DMS153 treated with DMSO at 0.1 percent for 48 hours (cell line): Measurements from ENCODE around the gene ZNF496.
"Not testable (repeated sequence)": the region's sequence is repeated elsewhere in the genome, so short reads cannot be mapped to it uniquely, and the experiment has no call there.

ENCODE experiments used
- DNase-seq: peaks from one replicate; lab custom pipeline; 2025; ENCODE audit not compliant: unreplicated experiment; lab: John Stamatoyannopoulos, UW

The ZNF496 gene

DNA sequence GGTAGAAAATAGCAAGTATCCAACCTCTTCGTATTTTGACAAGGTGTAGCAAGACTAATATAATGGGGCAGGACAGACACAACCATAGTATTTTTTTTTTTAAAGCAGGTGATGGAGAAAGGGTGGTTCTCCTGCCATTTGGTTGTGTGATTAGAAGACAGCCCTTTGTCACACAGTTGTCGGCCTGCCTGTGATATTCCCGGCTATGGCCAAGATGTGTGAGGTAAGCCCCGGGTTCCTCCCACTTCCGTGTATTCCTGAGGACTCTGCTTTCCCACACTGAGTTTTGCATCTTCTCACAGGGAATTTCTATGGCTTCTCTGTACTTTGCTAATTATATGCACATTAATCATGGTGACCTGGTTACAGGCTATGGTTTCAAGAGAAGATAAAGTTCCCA is 35.9 kb downstream of the ZNF496 start:
- no peak for DNase-seq

DNA sequence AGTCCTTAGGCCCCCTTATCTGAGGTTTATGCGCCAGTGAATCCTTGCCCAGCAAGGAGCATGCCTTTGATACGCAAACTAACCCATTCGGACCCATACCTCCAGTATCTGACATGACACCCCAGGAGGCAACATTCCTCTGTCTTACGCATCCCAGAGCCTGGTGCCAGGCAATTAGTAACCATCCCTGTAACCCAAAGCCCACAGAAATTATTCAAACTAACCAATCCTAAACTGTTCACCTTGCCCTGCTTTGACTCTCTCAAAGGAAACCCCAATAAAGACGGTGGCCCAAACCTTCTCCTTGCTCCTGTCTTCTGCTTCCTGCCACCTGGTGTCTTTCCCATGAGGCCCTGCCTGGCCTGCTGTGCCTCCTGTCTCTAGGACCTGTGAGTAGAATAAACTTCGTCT is 36.4 kb downstream of the ZNF496 start:
- DNase-seq, result no peak

DNA sequence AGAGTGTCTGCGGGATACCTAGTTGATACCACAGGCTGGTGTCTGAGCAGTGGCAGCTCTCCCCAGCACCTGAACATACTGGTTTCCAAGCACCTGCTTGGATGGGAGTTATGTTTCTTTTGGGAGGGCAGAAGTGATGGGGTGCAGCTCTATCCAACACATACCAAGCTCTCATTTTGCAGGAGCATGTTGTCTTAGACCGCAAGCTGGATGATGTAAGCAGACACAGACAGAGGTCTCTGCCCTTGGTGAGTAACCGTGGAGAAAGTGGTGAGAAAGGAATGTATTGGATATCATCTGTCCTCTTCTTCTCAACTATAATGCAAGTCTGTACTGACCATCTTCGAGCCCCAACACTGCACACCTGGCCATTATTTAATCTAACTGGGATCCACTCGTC is 37.4 kb downstream of the ZNF496 start:
- DNase-seq, result no peak

DNA sequence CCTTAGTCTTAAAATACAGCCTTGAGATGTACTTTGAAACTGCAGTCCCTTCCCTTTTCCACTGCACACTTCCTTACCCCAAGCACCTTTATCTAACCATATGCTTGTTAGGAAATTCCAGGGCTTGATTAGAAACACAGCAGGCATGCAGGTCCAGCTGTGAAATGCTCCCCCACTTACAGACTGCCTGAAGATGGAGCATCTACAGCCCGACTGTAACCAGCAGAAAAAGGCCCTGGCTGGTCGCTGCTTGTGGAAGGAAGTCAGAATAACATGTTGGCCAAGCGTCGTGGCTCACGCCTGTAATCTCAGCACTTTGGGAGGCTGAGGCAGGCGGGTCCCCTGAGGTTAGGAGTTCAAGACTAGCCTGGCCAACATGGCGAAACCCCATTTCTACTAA is 38.6 kb downstream of the ZNF496 start:
- no peak for DNase-seq

DNA sequence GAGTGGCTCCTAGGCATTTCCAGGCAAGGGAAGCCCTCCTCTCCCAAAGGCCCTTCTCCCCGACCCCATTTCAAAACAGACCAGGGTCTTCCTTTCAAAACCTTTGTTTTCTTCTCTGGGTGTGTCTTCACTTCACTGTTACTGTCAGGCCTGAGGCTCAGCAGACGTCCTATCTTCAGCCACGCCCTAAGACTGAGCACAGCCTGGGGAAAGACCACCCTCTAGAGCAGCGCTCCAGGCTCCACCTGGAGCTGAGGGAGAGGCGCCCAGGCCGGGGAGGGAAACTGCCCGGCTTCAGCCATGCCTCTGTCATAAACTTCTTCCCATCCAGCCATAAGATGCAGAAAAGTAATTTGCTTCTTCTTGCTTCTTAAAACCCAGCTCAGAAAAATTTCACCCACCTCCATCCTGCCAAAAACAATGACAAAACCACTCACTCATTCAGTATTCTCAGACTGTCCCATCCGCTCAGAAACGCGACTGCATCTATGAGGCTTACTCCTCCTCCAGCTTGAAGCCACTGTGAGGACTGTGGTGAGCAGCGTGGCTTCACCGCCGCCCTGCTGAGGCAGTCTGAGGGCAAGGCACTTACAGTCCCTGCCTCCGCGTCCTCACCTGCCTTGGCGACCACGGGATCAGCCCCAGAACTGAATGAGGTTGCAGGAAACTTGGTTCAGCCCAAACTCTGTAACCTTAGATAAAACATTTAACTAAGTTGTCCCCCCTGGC is 39.7 kb downstream of the ZNF496 start:
- no peak for DNase-seq

DNA sequence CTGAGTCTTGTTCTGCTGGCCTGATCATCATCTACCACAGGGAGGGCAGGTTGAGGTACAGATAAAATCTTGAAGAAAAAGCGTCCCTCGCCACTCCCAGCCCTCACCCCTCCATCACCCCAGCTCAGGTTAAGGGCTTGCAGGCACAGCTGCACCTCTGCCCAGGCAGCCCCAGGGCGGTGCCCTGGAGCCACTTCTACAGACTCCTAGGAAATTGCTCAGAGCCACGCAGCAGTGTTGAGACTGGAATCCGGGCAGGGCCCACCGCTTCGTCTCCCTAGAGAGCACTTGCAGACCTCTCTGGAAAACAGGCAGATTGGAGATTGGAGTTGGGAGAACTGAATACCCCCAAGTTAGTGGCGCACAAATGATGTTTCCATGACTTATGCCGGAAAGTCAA is 40.5 kb downstream of the ZNF496 start:
- DNase-seq, result no peak

DNA sequence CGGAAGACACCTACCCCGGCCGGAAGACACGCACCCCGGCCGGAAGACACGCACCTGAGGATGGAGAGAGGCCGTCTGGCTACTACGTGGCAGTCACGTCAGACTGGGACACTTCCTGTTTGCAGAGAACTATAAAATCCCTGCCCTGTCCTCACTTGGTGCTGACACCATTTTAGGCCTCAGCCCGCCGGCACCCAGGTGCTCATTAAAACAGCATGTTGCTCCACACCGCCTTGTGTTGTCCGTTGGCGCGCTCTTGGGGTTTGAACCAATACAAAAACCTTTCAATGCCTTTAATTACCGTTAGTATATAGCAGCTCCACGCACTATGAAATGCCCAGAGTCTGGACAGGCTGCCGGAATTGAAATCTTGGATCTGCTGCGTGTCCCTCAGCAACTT is 41.1 kb downstream of the ZNF496 start:
- no peak for DNase-seq

DNA sequence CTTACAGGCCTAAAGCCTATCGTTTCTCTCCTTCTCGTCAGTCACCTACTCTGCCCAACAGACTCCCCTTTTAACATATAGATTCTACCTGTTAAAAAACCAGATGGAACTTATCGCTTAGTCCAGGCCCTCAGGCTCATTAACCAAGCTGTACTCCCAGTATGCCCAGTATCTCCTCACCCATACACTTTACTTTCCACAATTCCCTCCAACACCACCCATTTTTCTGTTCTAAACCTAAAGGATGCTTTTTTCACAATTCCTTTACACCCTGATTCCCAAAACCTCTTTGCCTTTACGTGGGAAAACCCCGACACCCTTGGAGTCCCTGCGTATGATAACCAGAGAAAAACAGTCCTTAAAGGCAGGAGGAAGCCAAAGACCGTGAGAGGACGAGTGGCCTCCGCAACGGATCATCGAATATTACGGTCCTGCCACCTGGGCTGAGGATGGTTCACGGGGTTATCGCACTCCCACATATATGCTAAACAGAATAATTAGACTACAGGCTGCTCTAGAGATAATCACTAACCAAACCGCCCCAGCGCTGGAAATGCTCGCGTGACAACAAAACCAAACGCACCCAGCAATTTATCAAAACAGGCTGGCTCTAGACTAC is 42.3 kb downstream of the ZNF496 start:
- not testable (repeated sequence) for DNase-seq

DNA sequence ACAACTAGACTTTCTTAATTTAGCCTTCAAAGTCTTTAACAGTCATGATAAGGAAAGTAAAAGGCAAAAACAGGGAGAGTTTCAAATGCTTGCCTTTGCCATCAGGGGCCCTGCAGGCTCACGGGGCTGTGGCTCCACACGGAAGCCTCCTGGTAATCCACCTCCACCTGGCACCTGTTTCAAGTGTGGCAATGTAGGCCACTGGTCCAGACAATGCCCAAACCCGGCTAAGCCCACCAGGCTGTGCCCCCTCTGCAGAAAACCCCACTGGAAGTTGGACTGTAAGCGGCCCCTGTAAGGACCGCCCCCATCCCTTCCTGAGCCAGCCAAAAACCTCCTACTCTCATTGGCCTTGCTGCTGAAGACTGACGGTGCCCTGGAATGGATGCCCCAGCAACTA is 43.3 kb downstream of the ZNF496 start:
- DNase-seq, result no peak

DNA sequence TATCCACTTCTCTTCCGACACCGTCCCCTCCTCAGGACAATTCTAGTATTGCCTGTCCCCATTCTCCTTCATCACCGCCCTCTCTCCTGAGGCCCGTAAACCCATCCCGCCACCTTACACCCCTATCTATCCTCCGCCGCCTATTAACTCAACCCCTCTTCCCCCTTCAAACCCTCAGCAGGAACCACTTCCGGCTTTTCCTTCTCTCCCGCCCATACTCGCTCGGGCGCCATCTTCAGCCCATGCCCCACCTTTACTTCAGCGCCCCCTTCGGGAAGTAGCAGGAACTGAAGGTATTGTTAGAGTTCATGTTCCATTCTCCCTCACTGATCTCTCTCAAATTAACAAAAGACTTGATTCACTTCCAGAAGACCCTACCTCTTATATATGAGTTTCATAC is 44.2 kb downstream of the ZNF496 start:
- no peak for DNase-seq

DNA sequence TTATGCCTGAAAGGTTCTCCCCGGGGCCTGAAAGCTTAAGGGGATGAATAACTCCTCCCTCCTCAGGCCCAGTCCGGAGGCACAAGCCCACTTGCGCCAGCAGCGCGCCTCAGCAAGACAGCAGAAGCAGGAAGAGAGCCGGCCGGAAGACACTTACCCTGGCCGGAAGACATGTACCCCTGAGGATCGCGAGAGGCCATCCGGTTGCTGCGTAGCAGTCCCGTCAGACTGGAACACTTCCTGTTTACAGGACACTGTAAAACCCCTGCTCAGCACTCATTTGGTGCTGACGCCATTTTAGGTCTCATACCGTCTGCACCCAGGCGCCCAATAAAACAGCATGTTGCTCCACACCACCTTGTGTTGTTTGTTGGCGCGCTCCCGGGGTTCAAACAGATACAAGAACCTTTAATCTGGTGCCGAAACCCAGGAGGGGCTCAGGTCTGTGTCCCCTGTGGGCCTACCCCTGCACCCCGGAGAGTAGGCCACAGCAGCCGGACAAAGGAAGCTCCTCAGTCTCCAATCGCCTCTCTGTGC is 45.5 kb downstream of the ZNF496 start:
- DNase-seq, result no peak

DNA sequence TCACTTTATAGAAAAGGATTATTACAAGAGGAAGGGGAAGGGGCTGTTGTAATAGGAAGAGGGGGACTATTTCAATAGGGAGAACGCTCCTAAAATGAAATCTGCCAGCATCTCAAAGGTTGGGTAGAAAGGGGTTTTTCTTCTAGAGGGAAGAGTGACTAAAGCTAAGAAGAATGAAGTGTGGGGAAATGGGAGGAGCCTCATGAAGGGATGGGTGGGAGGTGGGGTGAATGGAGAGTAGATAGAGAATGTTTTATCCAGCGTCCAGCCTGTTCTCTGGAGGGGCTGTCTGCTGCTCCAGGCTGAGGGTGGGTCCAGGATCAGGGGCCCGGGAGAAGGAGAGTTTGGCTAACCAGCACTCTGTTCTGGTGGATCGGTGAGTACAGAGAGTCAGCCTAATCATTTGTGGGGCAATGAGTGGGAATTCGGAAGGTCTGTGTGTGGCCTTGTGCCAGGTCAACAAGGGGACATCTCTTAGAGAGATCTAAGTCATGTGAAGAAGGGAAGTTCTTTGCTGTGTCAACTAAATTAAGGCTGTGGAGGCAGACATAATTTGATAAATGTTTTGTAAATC is 50.6 kb downstream of the ZNF496 start:
- DNase-seq, result no peak

DNA sequence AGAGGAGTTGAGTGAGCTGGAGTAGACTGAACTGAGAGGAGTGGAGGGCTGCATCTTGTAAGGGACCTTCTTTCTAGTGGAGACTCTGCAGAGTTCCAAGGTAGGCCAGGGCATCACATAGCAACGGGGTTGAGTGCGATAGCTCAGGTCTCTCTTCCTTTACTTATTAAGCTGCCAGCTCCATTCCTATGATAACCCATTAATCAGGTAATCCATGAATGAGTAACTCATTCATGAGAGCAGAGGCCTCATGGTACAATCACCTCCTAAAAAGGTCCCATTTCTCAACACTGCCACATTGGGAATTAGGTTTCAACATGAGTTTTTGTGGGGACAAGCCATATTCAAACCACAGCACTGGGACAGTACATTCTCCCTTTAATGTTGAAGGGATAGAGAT is 54.5 kb downstream of the ZNF496 start:
- DNase-seq, result no peak

DNA sequence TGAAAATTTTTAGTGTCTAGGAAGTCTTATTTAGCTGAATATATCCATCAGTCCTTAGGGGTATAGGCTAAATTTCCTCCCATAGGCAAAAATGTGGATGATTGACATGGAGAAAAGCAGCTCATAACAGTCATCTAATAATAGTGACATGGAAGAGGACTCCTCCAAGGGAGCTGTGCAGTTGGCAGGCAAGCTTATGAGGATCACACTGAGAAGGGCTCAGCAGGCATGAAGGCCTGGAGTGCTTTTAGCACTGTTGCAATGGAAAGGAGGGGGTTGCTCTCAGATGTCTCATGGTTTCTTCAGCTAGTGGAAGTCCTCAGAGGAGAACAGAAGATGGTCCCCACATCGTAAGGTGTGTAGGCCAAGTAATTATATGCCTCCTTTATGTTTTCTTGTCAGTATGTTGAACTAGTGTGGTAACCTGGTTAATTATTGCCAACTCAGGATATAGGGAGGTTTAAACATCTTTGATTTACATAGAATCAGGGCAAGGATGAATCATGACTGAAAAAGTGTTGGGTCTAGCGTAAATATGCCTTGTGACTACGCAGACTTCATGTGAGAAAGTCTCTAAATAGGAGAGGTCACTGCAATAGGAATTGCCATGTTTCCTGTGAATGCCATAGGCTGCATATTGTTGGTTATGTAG is 56.9 kb downstream of the ZNF496 start:
- DNase-seq, result no peak

DNA sequence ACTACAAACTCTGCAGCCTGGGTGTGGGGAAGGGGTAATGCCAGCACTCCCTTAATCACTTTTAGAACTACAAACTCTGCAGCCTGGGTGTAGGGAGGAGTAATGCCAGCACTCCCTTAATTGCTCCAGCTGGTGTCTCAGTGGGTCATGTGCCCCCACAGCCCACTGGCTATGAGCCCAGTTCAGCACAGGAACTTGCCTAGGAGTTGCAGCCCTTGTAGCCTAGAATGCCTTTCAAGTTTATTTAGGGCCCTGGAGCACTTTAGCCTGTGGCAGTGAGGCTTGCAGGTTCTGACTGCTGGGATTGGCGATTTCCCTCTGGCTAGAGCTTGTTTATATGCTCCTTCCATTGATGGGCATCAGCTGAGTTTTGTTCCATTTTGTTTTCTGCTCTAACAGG is 58.7 kb downstream of the ZNF496 start:
- DNase-seq, result no peak

DNA sequence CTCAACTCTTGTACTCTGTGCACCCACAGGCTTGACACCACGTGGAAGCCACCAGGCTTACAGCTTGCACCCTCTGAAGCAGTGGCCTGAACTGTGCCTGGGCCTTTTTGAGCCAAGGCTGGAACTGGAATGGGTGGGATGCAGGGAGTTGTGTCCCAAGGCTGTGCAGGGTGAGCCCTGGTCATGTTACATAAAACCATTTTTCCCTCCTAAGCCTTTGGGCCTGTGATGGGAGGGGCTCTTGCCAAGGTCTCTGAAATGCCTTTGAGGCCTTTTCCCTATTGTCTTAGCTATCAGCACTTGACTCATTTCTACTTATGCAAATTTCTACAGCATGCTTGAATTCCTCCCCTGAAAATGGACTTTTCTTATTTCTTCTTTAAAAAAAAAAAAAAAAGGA is 61.7 kb downstream of the ZNF496 start:
- no peak for DNase-seq

DNA sequence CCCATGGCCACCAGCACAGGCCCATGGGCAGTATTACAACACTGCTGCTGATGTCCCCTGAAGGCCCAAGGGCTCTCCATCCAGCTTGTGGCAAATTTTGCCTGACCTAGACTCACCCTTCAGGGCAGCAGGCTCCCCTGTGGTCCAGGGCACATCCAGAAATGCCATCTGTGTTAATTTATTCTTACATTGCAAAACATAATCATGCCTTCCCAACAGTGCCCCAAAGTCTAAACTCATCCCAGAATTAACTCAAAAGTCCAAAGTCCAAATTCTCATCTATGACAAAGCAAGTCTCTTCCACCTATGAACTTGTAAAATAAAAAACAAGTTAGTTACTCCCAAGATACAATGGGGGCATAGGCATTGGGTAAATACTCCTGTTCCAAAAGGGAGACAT is 62.5 kb downstream of the ZNF496 start:
- DNase-seq, result no peak

DNA sequence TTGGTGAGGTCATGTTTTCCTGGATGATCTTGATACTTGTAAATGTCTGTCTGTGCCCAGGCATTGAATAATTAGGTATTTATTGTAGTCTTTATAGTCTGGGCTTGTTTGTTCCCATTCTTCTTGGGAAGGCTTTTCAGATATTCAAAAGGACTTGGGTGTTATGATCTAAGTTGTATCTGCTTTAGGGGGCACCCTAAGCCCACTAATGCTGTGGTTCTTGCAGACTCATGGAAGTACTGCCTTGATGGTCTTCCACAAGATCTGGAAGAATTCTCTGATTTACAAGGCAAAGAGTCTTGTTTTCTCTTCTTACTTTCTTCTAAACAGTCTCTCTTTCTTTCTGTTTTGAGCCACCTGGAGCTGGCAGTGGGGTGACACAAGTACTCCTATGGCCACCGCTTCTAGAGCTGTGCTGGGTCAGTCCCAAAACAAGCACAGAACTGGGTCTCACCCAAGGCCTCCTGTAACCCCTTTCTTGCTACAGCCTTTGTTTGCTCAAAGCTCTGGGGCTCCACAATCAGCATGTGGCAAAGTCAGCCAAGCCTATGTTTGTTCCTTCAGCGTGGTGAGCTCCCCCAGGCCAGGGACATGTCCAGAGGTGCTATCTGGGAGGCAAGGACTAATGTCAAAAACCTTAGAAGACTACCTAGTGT is 63.1 kb downstream of the ZNF496 start:
- no peak for DNase-seq

DNA sequence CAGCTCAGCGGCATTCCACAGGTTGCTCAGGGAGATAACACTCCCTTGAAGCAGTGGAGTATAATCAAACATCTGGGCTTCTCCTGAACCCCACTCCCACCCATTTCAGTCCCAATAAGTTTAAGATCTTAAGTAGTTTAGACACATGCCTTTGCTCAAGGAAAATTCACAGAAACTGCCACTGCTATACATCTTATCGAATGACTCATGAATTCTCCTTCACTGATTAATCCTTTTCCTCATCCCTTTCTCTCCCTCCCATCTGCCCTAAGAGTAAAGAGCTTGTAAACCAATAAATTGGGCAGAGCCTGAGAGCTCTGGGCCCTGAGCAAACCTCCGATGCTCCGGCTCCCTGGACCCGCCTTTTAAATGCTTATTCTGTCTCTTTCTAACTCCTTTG is 65.6 kb downstream of the ZNF496 start:
- no peak for DNase-seq

DNA sequence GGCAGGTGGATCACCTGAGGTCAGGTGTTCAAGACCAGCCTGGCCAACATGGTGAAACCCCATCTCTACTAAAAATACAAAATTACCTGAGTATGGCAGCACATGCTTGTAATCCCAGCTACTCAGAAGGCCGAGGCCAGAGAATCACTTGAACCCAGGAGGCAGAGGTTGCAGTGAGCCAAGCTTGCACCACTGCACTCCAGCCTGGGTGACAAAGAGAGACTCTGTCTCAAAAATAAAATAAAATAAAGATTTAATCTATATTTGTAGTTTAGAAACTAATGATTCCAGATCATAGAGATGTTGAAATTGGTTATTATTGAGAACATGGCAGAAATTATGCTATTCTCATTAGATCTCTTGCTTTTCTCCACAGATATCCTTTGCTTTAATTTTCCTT is 75.9 kb downstream of the ZNF496 start, which contains the start of gene VN1R5:
Gene VN1R5, plus strand, starts transcription at position 301 of the 400 bp plus-strand sequence.
- DNase-seq, result not testable (repeated sequence)

DNA sequence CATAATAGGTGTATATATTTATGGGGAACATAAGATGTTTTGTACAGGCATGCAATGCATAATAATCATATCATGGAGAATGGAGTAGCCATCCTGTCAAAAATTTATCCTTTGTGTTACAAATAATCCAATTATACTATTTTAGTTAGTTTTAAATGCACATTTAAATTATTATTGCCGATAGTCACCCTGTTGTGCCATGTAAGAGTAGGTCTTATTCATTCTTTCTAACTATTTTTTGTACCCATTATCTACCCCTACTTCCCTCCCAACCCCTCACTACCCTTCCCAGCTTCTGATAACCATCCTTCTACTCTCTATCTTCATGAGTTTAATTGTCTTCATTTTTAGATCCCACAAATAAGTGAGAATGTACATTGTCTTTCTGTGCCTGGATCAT is 84.1 kb downstream of the ZNF496 start:
- DNase-seq, result no peak
